Measurements from ENCODE around the gene TRIM27.

GRCh38 chr6:28876710-28877109 lies 47.1 kb downstream of the TRIM27 start:
- no peak for TF ChIP-seq YY1 (IDR thresholded peaks at IDR 0.05; ENCODE audit: insufficient read depth, insufficient read length)
- no peak for TF ChIP-seq ZNF274 (IDR thresholded peaks at IDR 0.05; ENCODE audit: low read depth, low read length)

Data from NT2/D1 (cell line).